IMR-90 (cell line): ENCODE results near the gene PFKL. TPM values are rescaled to one million over a fixed set of nuclear protein-coding genes. Genes with fewer than 3 reads are reported as not detected.

Source experiments
- ATAC-seq: fragments of 200-7000 bp; cut with Tn5 transposase; 2 replicates; pipeline ENCODE4 v1.9.1; 2020; ENCODE audit warnings: low read depth, mild to moderate bottlenecking, moderate library complexity
- BruUV-seq: library from RNA; stranded (reverse); fragments of 400-500 nt; replicated peaks from 2 replicates; lab custom pipeline; 2021; lab: Mats Ljungman, UMichigan
- CTCF ChIA-PET: fragments of 300-600 bp; formaldehyde crosslinking; extraction: SDS; loops from one replicate; lab custom pipeline; 2021; ENCODE audit warnings: antibody characterized with exemption; lab: Yijun Ruan, JAX
- POLR2A ChIA-PET: fragments of 300-600 bp; sonication (Branson Sonifier 250); formaldehyde crosslinking; loops from one replicate; lab custom pipeline; 2022; ENCODE audit warnings: antibody characterized with exemption; ENCODE audit not compliant: unreplicated experiment; lab: Charles Lee
- DNase-seq: peaks from one replicate; pipeline ENCODE4 v3.0.0; 2013
- H2AFZ ChIP-seq: replicated peaks from 2 replicates; pipeline ENCODE3; 2013; ENCODE audit warnings: low read length, mild to moderate bottlenecking; ENCODE audit not compliant: poor library complexity
- H2AK5ac ChIP-seq: 2 replicates; pipeline ENCODE4 v1.6.1; 2013; ENCODE audit warnings: low read depth, low read length, inconsistent platforms
- H2AK9ac ChIP-seq: replicated peaks from 2 replicates; pipeline ENCODE3; 2013; ENCODE audit warnings: mild to moderate bottlenecking, low read depth, low read length, moderate library complexity; ENCODE audit not compliant: poor library complexity
- H2BK120ac ChIP-seq: 2 replicates; pipeline ENCODE4 v1.6.1; 2013; ENCODE audit warnings: low read depth, low read length, inconsistent platforms
- H2BK15ac ChIP-seq: 3 replicates; pipeline ENCODE4 v1.6.1; 2013; ENCODE audit warnings: low read depth, low read length, inconsistent platforms
- H2BK20ac ChIP-seq: 2 replicates; pipeline ENCODE4 v1.6.1; 2013; ENCODE audit warnings: low read depth, mild to moderate bottlenecking, inconsistent platforms, low read length, moderate library complexity
- H2BK5ac ChIP-seq: 2 replicates; pipeline ENCODE4 v1.6.1; 2013; ENCODE audit warnings: mild to moderate bottlenecking, low read depth, low read length, inconsistent platforms; ENCODE audit not compliant: poor library complexity, severe bottlenecking
- H3K14ac ChIP-seq: replicated peaks from 2 replicates; pipeline ENCODE4 v1.6.1; 2013; ENCODE audit warnings: low read depth, low read length, inconsistent platforms
- H3K18ac ChIP-seq: 2 replicates; pipeline ENCODE4 v1.6.1; 2013; ENCODE audit warnings: low read depth, low read length, control low read depth
- H3K23ac ChIP-seq: 2 replicates; pipeline ENCODE4 v1.6.1; 2013; ENCODE audit warnings: low read depth, low read length, inconsistent platforms
- H3K27ac ChIP-seq: 2 replicates; pipeline ENCODE4 v1.5.1; 2013; ENCODE audit warnings: mild to moderate bottlenecking, control low read depth, low read length; ENCODE audit not compliant: insufficient read depth
- H3K27me3 ChIP-seq: 2 replicates; pipeline ENCODE4 v1.6.1; 2013; ENCODE audit warnings: low read length; ENCODE audit not compliant: control insufficient read depth, insufficient read depth
- H3K36me3 ChIP-seq: 2 replicates; pipeline ENCODE4 v1.6.1; 2013; ENCODE audit warnings: low read length, mixed read lengths; ENCODE audit not compliant: control insufficient read depth, insufficient read depth
- H3K4ac ChIP-seq: 2 replicates; pipeline ENCODE4 v1.6.1; 2013; ENCODE audit warnings: low read depth, low read length, inconsistent platforms
- H3K4me1 ChIP-seq: 2 replicates; pipeline ENCODE4 v1.6.1; 2013; ENCODE audit warnings: low read length, mixed read lengths; ENCODE audit not compliant: control insufficient read depth, insufficient read depth
- H3K4me2 ChIP-seq: 2 replicates; pipeline ENCODE4 v1.6.1; 2013; ENCODE audit warnings: low read depth, mild to moderate bottlenecking, control low read depth, low read length, moderate library complexity
- H3K4me3 ChIP-seq: 2 replicates; pipeline ENCODE4 v1.5.1; 2013; ENCODE audit warnings: low read depth, mild to moderate bottlenecking, control low read depth, low read length, moderate library complexity; ENCODE audit not compliant: insufficient read depth
- H3K56ac ChIP-seq: 2 replicates; pipeline ENCODE4 v1.6.1; 2013; ENCODE audit warnings: low read length, inconsistent platforms; ENCODE audit not compliant: insufficient read depth; ENCODE audit errors: extremely low read depth
- H3K79me1 ChIP-seq, 2 experiments: 2 replicates each; pipeline ENCODE4 v1.6.1; 2013; ENCODE audit warnings: low read length in 2 of 2, inconsistent platforms in 1 of 2, low read depth in 1 of 2
- H3K9ac ChIP-seq: 2 replicates; pipeline ENCODE4 v1.6.1; 2013; ENCODE audit warnings: low read depth, low read length, control low read depth
- H3K9me1 ChIP-seq: 2 replicates; pipeline ENCODE4 v1.6.1; 2013; ENCODE audit warnings: low read length, inconsistent platforms; ENCODE audit not compliant: insufficient read depth
- H3K9me3 ChIP-seq: 2 replicates; pipeline ENCODE4 v1.6.1; 2013; ENCODE audit warnings: low read length; ENCODE audit not compliant: control insufficient read depth, insufficient read depth
- H4K20me1 ChIP-seq: 2 replicates; pipeline ENCODE4 v1.6.1; 2013; ENCODE audit warnings: low read length, inconsistent platforms; ENCODE audit not compliant: insufficient read depth
- H4K5ac ChIP-seq: 2 replicates; pipeline ENCODE4 v1.6.1; 2013; ENCODE audit warnings: mild to moderate bottlenecking, low read depth, low read length, control low read depth
- H4K8ac ChIP-seq, 2 experiments: 2 replicates each; pipeline ENCODE4 v1.6.1; 2013; ENCODE audit warnings: low read depth in 2 of 2, low read length in 2 of 2, control low read depth in 1 of 2, inconsistent platforms in 1 of 2
- H4K91ac ChIP-seq: 2 replicates; pipeline ENCODE4 v1.6.1; 2013; ENCODE audit warnings: low read depth, low read length, inconsistent platforms; ENCODE audit not compliant: insufficient read depth
- NFE2L2 ChIP-seq: fragments of 150-350 bp; IDR thresholded peaks from 2 replicates; pipeline ENCODE4 v1.6.1; 2016; ENCODE audit warnings: low read depth, mild to moderate bottlenecking, low read length
- RAD21 ChIP-seq: IDR thresholded peaks from 2 replicates; pipeline ENCODE4 v1.6.1; 2012; ENCODE audit warnings: low read length, improper control_type of control experiment
- RCOR1 ChIP-seq: IDR thresholded peaks from 2 replicates; pipeline ENCODE4 v1.6.1; 2012; ENCODE audit warnings: mild to moderate bottlenecking, low read length, improper control_type of control experiment; ENCODE audit not compliant: insufficient replicate concordance
- WGBS, 2 experiments: methylation state at CpG; one replicate each; pipeline versions ENCODE4 v1.1.5 to v1.1.7; 2013; ENCODE audit warnings: missing lambda C conversion rate in 2 of 2; ENCODE audit not compliant: insufficient read length in 1 of 2; ENCODE audit errors: extremely low coverage in 2 of 2; 5-methylcytosine and 5-hydroxymethylcytosine counted together
- dilution Hi-C: fragments of 300-500 bp; cut with HindIII; formaldehyde crosslinking; loops from one replicate; pipeline ENCODE4 v1.14.3; 2018; ENCODE audit warnings: low sequenced_read_pairs; ENCODE audit not compliant: unreplicated experiment
- in situ Hi-C: fragments of 300-500 bp; cut with MboI; formaldehyde crosslinking; loops from 3 replicates; pipeline ENCODE4 v1.14.3; 2019; ENCODE audit warnings: low sequenced_read_pairs, inconsistent platforms, mixed read lengths
- intact Hi-C: fragments of 100-400 bp; cut with micrococcal nuclease; formaldehyde crosslinking; loops from 2 replicates; pipeline ENCODE4 v1.10.0; 2022
- polyA plus RNA-seq, 3 experiments: library from polyadenylated mRNA; depleted of rRNA; stranded (reverse); fragments of >200 nt; gene quantifications; 2 replicates each; pipeline ENCODE4 v1.2.3, GENCODE V29; 2012; ENCODE audit warnings: low replicate concordance in 1 of 3
- total RNA-seq: library from RNA; depleted of rRNA; stranded (reverse); fragments of >200 nt; gene quantifications from 2 replicates; pipeline ENCODE4 v1.2.3, GENCODE V29; 2012
- TF ChIP-seq, protein P1 (sequence below): conservative IDR thresholded peaks from 2 replicates; pipeline ENCODE4 v1.5.1; 2012; ENCODE audit warnings: mild to moderate bottlenecking, low read depth, low read length, improper control_type of control experiment

The PFKL gene
- total and polyA plus RNA-seq, 2 of the 4 experiments (the other 2 are of a cell fraction) = 103 to 126 TPM

DNA sequence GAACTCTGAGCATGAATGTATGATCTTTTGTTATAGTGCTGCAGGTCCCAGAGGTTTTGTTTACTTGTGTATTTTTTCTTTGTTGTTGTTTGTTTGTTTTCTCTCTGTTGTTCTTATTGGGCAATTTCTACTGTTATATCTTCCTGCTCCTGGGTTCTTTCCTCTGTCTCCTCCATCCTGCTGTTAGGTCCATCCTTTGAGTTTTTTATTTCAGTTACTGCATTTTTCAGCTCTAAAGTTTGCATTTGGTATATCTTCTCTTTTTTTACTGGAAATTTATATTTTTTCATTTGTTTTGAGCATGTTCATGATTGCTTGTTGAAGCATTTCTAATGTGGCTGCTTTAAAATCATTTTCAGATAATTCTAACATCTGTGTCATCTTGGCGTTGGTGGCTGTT, 63.4 kb downstream of the PFKL start:
- no peak overlapping the region for H3K4me3 ChIP-seq
- no peaks in the 10 kb centered on the region for H4K20me1 ChIP-seq
- H2AK5ac ChIP-seq = no peak overlapping the region
- intact Hi-C loops = no loop called here
- no peak overlapping the region for H2AFZ ChIP-seq
- H3K18ac ChIP-seq = no peak overlapping the region
- no peaks in the 10 kb centered on the region for H3K27me3 ChIP-seq
- H3K4me1 ChIP-seq = no peaks in the 10 kb centered on the region
- H3K9me1 ChIP-seq = no peaks in the 10 kb centered on the region
- H2BK5ac ChIP-seq = no peak overlapping the region
- no peaks in the 10 kb centered on the region for H3K79me1 ChIP-seq
- DNase-seq = no peak
- H3K9ac ChIP-seq = no peak overlapping the region
- dilution Hi-C loops = no loop called here
- ChIA-PET POLR2A (no interaction called here), CTCF (no interaction called here)
- H4K5ac ChIP-seq = no peak overlapping the region
- H4K8ac ChIP-seq = no peak overlapping the region
- no peak overlapping the region for H2BK120ac ChIP-seq
- no peak overlapping the region for H3K23ac ChIP-seq
- no peaks in the 10 kb centered on the region for H3K36me3 ChIP-seq
- no peak for TF ChIP-seq RAD21
- TF ChIP-seq RCOR1 = no peak
- TF ChIP-seq, protein P1, sequence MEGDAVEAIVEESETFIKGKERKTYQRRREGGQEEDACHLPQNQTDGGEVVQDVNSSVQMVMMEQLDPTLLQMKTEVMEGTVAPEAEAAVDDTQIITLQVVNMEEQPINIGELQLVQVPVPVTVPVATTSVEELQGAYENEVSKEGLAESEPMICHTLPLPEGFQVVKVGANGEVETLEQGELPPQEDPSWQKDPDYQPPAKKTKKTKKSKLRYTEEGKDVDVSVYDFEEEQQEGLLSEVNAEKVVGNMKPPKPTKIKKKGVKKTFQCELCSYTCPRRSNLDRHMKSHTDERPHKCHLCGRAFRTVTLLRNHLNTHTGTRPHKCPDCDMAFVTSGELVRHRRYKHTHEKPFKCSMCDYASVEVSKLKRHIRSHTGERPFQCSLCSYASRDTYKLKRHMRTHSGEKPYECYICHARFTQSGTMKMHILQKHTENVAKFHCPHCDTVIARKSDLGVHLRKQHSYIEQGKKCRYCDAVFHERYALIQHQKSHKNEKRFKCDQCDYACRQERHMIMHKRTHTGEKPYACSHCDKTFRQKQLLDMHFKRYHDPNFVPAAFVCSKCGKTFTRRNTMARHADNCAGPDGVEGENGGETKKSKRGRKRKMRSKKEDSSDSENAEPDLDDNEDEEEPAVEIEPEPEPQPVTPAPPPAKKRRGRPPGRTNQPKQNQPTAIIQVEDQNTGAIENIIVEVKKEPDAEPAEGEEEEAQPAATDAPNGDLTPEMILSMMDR = no peak
- TF ChIP-seq NFE2L2 = no peak
- no peak overlapping the region for H3K4me2 ChIP-seq
- no peak overlapping the region for H3K56ac ChIP-seq
- H2BK15ac ChIP-seq = no peak overlapping the region
- no TSS peak for BruUV-seq
- in situ Hi-C loops = no loop called here
- H2AK9ac ChIP-seq = no peak overlapping the region
- peaks cover 3% of the 10 kb centered on the region for H3K9me3 ChIP-seq
- no peak overlapping the region for H2BK20ac ChIP-seq
- no peak overlapping the region for H4K91ac ChIP-seq
- WGBS, 2 experiments = no CpG with 5 or more reads among the region's 1 CpG
- H3K4ac ChIP-seq = no peak overlapping the region
- H3K27ac ChIP-seq = no peak overlapping the region
- no peak overlapping the region for H3K14ac ChIP-seq
- ATAC-seq = no peak
